Urinary bladder (tissue), 4 donors: Measurements from ENCODE around the gene UGP2. TPM values are rescaled to one million over a fixed set of nuclear protein-coding genes. Genes with fewer than 3 reads are reported as not detected.

Experiments
- DNase-seq: peaks from one replicate; pipeline ENCODE4 v3.0.0-alpha.2; 2015; ENCODE audit errors: extremely low spot score
- H3K27ac ChIP-seq: one replicate; pipeline ENCODE4 v1.5.1; 2013; ENCODE audit warnings: low read depth, mild to moderate bottlenecking, moderate library complexity
- H3K36me3 ChIP-seq: one replicate; pipeline ENCODE4 v1.6.1; 2013; ENCODE audit warnings: mild to moderate bottlenecking, moderate library complexity; ENCODE audit not compliant: insufficient read depth
- H3K4me1 ChIP-seq: one replicate; pipeline ENCODE4 v1.6.1; 2013; ENCODE audit warnings: mild to moderate bottlenecking, moderate library complexity; ENCODE audit not compliant: insufficient read depth
- H3K4me3 ChIP-seq: one replicate; pipeline ENCODE4 v1.5.1; 2013; ENCODE audit warnings: low read depth, low read length
- WGBS: extraction: QIAGEN DNeasy Blood & Tissue Kit; methylation state at CpG from one replicate; pipeline ENCODE4 v1.1.7; 2013; 5-methylcytosine and 5-hydroxymethylcytosine counted together
- polyA plus RNA-seq: library from polyadenylated mRNA; stranded (reverse); fragments of 200-250 nt; gene quantifications from one replicate; pipeline ENCODE4 v1.2.3, GENCODE V29; 2013
- total RNA-seq: library from RNA; depleted of rRNA; stranded (reverse); fragments of >200 nt; gene quantifications from one replicate; pipeline ENCODE4 v1.2.3, GENCODE V29; 2014
- donor health status: healthy with polysubstance abuse.
- donor health status: healthy.

The UGP2 gene
- total and polyA plus RNA-seq, 2 donors, result 134 to 158 TPM

DNA sequence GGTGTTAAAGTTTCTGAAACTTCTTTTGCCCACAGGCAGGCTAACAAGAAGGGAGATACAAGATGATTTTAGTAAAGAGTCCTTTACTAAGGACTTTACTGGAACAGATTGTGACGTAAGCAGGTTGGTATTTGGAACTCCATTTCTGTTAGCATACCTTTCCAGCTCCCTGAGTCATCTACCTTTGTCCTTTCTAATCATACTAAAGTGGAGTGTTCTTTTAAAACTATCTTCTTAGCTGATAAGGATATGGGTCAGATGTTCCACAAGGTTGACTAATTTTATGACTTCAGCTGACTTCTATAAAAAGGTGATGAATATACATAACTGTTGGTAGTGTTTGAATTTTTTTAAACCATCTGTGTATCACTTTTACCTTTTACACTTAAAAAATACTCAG is 21.1 kb downstream of the UGP2 start:
- no peak overlapping the region for H3K27ac ChIP-seq
- H3K4me3 ChIP-seq, result no peak overlapping the region
- no peaks in the 10 kb centered on the region for H3K36me3 ChIP-seq
- no peak for DNase-seq
- H3K4me1 ChIP-seq, result peaks cover 2% of the 10 kb centered on the region
- 79% methylated on average over 1 of the region's 1 CpG for WGBS

DNA sequence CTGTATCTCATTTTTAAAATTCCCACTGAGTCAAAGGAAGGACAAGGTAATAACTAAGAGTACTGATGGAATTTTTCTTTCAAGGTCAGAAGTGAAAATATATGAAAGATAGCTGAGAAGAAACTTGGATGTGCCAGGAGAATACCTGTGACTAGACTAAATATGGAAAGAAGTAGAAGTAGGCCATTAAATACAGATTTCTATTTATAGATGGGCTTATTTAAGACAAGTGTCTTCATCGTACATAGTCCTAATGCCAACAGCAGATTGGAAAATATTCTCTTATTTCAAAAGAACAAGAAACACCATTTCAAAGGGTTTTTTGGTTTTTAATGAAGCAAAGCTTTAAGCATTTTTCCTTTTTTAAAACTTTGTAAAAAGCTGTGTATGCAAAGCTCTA is 22.0 kb downstream of the UGP2 start:
- no peak for DNase-seq
- WGBS, result 54% methylated on average over 1 of the region's 1 CpG
- Histone ChIP-seq H3K27ac (no peak overlapping the region), H3K4me1 (peaks cover 2% of the 10 kb centered on the region), H3K4me3 (no peak overlapping the region), H3K36me3 (no peaks in the 10 kb centered on the region)

DNA sequence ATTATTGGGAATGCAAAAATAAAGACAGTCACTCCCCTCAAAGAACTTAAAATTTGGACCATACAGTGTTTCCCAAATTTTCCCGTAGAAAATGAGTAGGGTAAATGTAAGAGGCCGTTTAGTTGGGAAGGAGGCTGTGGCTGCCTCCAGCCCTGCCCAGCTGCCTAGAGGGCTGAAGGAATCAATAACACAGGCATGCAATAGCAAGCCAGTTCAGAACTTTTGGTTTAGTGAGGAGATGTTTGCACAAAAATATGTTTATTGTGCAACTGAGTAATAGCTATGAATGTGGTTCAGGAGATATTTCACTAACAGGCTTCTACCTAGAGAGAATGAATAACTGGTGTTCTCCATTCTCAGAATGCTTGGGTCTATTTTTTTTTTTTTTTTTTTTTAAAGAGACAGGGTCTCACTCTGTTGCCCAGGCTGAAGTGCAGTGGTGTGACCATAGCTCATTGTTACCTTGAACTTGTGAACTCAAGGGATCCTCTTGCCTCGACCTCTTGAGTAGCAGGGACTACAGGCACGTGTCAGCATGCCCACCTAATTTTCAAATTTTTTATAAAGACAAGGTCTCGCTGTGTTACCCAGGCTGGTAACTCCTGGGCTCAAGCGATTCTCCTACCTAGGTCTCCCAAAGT is 23.6 kb downstream of the UGP2 start:
- H3K27ac ChIP-seq, result no peak overlapping the region
- peaks cover 2% of the 10 kb centered on the region for H3K4me1 ChIP-seq
- H3K4me3 ChIP-seq, result no peak overlapping the region
- WGBS, result 94% methylated on average over 6 of the region's 6 CpGs
- no peaks in the 10 kb centered on the region for H3K36me3 ChIP-seq
- DNase-seq, result no peak

DNA sequence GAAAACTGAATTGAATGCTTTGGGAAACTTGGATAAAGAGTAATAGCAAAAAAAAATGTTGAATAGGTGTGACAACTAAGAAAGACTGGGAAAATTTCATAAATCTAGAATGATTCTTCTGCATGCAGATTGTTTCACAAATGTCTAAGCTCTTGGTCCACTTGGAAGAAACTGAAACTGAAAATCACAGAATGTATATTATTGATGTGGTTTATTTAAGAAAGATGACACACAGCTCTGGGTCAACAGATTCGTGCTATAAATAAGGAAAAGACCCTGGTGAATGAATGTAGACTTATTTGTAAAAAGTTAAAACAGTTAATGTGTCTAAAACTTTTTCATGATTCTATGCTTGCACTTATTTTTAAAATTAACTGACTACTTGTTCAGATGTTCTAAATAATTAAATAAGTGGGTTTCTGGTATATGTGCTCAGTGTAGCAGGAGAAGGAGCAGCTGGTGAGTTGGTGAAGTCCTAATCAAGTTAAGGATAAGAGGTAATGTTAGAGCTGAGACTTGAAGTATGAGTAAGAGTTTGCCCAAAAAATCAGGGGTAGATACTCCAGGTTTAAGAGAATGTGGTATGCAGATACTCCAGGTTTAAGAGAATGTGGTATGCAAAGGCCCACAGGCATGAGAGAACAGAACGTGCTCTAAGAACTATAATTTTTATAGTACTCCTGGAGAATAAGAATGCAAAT is 24.5 kb downstream of the UGP2 start:
- WGBS, result 76% methylated on average over 2 of the region's 2 CpGs
- H3K4me3 ChIP-seq, result no peak overlapping the region
- peaks cover under 1% of the 10 kb centered on the region for H3K4me1 ChIP-seq
- H3K36me3 ChIP-seq, result no peaks in the 10 kb centered on the region
- no peak for DNase-seq
- no peak overlapping the region for H3K27ac ChIP-seq

DNA sequence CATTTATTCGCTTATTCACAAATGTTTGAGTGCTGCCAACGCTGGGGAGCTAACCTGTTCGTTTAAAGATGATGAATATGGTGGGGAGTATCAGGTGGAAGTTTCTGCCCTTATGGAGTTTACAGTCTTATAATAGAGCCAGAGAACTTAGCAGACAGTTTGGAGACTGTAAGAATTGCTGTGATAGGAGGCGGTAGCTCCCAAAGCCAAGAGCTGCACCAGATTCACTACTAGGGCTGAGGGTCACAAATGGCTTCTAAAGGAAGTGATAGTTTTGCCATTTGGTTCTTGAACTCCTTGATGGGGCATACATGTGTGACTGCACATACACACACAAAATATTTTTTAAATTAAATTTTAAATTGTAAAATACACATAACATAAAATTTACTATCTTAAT is 29.0 kb downstream of the UGP2 start:
- 93% methylated on average over 4 of the region's 4 CpGs for WGBS

DNA sequence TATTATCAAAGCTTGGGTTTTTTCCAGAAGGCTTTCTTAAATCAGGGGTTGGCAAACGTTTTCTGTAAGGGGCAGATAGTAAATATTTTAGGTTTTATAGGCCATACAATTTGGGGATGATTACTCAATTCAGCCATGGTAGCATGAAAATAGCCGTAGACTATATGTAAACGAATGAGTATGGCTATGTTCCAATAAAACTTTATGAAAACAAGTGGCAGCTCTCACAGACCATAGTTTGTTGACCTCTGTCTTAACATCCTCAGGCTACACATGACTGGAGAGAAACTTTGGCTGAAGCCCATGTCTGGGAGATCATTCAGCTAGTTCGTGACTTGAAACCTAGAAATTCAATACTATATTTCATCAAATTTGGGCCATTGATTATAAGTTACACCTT is 30.2 kb downstream of the UGP2 start:
- no peaks in the 10 kb centered on the region for H3K36me3 ChIP-seq
- H3K27ac ChIP-seq, result no peak overlapping the region
- no peak for DNase-seq
- 48% methylated on average over 4 of the region's 4 CpGs for WGBS
- H3K4me1 ChIP-seq, result no peaks in the 10 kb centered on the region
- H3K4me3 ChIP-seq, result no peak overlapping the region

More for the DNA sequence above, 29.0 kb downstream of the UGP2 start:
- H3K27ac ChIP-seq, result no peak overlapping the region
- no peak for DNase-seq
- no peaks in the 10 kb centered on the region for H3K36me3 ChIP-seq
- H3K4me3 ChIP-seq, result no peak overlapping the region
- H3K4me1 ChIP-seq, result no peaks in the 10 kb centered on the region

DNA sequence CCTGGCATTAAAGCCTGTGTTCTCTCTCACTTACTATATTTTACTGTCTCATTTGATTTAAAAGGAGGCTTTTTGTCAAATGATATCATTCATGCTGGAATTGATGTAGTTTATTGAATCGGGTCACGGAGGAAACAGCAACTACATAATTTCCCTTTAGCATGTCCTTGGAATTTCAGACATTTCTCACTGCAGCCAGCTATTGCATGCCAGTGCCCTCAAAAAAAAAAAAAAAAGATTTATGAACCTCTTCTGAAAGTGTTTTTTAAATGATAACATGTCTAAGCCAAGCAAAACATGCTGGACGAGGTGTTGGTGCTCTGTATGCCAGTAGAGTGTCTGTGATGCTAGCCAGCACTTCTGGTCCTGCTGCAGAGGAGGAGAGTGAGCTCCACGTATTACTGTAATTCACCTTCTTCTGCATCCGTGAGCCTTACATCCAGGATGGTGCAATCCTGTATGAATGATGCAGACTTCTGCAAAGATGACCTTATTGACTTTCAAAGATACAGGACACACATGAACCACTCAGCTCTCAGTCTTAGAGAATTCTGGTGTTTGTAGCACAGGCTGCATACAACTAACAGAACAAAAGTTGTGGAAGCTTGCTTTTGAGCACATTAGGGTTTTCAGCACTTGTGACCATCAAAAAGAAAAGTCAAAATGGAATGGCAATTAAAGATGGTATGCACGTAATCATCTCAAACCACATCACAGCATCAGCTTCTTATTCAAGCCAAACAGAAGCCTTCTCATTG is 31.1 kb downstream of the UGP2 start:
- no peak overlapping the region for H3K27ac ChIP-seq
- DNase-seq, result no peak
- WGBS, result 52% methylated on average over 6 of the region's 6 CpGs
- no peaks in the 10 kb centered on the region for H3K4me1 ChIP-seq
- no peaks in the 10 kb centered on the region for H3K36me3 ChIP-seq
- no peak overlapping the region for H3K4me3 ChIP-seq

DNA sequence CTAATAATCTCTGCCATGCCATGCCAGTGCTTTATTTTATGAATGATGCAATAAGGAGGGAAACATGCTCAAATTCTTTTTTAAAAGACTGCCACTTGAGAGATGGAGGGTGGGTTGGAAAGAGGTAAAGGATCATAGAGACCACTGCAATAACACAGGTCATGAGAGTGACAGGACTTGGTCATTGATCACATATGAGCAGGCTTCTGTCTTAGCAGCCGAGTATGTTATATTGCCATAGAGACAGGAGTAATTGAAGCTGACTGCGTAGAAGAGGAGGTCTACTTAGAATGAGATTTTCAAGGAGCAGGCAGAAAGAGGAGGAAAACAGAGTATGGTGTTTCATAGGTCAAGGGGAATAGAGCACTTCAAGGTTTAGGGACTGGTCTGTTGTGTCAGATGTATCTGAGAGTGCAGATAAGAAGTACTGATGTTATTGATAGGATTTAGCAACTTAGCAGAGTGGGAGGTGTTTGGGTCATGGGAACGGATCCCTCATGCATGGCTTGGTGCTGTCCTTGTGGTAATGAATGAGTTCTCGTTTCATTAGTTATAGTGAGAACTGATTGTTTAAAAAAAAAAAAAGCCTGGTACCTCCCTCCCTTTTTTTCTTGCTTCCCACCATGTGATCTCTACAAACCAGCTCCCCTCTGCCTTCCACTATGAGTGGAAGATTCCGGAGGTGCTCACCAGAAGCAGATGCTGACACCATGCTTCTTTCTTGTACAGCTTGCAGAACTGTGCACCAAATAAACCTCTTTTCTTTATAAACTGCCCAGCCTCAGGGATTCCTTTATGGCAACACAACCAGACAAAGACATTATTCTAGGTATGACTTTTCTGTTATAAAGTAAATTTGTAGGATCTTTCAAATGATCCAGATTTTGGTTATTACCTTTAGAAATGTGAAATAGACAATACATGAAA is 32.8 kb downstream of the UGP2 start:
- H3K4me1 ChIP-seq, result no peaks in the 10 kb centered on the region
- H3K4me3 ChIP-seq, result no peak overlapping the region
- DNase-seq, result no peak
- WGBS, result 96% methylated on average over 5 of the region's 5 CpGs
- no peak overlapping the region for H3K27ac ChIP-seq
- H3K36me3 ChIP-seq, result no peaks in the 10 kb centered on the region

DNA sequence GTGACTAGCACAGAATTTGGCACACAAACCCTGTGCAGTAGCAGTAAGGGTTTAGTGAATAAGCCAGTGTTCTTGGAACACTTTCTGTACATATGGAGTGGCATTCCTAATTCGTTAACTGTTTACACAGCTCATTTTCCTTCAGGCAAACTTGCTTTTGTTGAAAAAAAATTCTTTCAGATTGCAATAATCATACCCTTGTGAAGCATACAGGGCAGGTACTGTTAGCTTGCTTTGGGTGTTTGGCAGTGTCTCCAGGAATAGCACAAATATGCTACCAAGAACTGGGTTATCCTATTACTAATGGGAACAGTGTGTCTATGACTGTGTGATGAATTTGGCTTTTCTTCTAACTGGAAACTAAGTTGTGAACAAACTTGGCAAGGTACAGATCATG is 33.4 kb downstream of the UGP2 start:
- no peak overlapping the region for H3K27ac ChIP-seq
- 51% methylated on average over 1 of the region's 1 CpG for WGBS
- H3K4me3 ChIP-seq, result no peak overlapping the region
- no peaks in the 10 kb centered on the region for H3K36me3 ChIP-seq
- no peaks in the 10 kb centered on the region for H3K4me1 ChIP-seq
- DNase-seq, result no peak

DNA sequence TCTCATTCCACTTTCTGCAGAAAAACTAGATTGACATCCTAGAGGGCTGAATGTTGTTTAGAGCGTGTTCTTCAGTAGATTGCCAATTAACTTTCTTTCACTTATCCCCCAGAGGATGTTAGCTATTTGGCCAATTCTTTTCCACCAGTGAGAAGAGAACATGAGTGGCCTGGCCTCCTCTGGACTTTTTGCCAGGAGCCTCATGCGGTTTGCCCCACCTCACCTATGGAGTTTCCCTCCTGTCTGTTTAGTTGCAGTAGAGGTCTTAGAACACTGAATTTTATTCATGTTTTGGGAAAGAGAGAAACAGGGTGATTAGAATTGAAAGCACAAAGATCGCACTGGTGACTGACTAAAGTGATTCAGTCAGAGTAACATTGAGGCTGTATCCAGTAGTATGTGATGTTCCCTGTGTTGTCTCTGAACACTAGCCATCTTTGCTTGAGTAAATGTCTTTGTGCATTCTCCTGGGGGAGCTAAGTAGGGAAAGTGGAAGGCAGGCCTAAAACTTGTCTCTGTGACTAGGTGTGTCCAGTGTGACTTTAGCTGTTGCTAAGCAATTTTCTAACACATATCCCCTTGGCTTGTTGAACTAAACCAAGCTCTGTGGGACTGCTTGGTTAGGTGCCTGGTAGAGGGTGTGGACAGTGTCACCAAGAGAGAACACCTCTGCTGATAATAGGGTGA is 34.0 kb downstream of the UGP2 start:
- Histone ChIP-seq H3K4me3 (no peak overlapping the region), H3K27ac (no peak overlapping the region), H3K36me3 (no peaks in the 10 kb centered on the region), H3K4me1 (no peaks in the 10 kb centered on the region)
- no peak for DNase-seq
- 92% methylated on average over 3 of the region's 3 CpGs for WGBS

DNA sequence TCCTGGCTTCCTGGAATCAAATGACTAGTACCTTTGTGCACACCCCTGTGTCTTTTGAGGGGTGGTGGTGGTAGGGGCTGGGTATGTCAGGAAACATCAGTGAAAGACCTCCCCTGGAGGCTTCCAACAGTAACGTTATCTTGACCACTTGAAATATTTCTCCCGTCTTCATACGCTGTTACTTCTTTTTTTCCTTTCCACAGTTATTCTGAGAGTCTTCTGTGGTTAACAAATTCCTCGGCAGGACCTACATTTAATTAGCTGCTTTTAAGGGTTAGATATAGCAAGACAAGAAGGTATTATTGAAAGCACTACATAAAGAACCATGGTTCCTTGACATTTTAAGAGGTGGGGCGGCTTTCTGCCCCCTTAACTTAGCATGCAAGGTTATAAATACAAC is 34.6 kb downstream of the UGP2 start:
- WGBS, result 88% methylated on average over 5 of the region's 5 CpGs
- H3K36me3 ChIP-seq, result no peaks in the 10 kb centered on the region
- no peak overlapping the region for H3K27ac ChIP-seq
- no peak overlapping the region for H3K4me3 ChIP-seq
- H3K4me1 ChIP-seq, result no peaks in the 10 kb centered on the region
- DNase-seq, result no peak

DNA sequence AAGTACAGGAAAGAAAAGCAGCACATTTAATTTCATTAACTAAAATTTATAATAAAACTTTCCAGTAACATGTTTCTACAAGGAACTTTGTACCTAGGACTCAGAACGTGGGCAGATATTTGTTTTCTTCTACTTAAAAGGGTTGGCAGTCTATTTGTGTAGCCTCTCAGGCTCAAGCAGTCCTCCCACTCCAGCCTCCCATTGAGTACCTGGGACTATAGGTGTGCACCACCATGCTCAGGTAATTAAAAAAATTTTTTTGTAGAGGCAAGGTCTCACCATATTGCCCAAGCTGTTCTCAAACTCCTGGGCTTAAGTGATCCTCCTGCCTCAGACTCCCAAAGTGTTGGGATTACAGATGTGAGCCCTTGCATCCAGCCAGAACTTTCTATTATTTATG is 36.8 kb downstream of the UGP2 start:
- H3K4me3 ChIP-seq, result no peak overlapping the region
- H3K27ac ChIP-seq, result no peak overlapping the region
- WGBS, result 87% methylated on average over 1 of the region's 1 CpG
- no peaks in the 10 kb centered on the region for H3K4me1 ChIP-seq
- H3K36me3 ChIP-seq, result no peaks in the 10 kb centered on the region
- no peak for DNase-seq

DNA sequence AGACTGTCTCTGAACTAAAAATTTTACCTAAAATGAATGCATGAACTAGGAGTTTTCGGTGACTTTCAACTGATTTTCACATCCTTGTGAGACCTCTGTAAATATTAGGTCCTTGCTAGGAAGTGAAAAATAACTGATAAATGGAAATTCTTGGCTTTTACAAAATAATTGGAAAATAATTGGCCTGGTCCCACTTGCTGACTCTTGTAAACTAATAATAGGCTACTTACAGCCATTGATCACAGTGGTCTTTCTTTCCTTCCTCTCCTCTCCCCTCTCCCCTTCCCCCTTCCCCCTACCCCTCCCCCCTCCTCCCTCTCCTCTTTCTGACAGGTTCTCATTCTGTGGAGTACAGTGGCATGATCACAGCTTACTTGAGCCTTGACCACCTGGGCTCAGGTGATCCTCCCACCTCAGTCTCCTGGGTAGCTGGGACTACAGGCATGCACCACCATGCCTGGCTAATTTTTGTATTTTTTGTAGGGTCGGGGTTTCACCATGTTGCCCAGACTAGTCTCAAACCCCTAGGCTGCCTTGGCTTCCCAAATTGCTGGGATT is 38.3 kb downstream of the UGP2 start:
- no peaks in the 10 kb centered on the region for H3K36me3 ChIP-seq
- WGBS, result 83% methylated on average over 2 of the region's 2 CpGs
- H3K4me3 ChIP-seq, result no peak overlapping the region
- H3K27ac ChIP-seq, result no peak overlapping the region
- DNase-seq, result no peak
- H3K4me1 ChIP-seq, result no peaks in the 10 kb centered on the region
